Gastroesophageal sphincter (tissue), 3 donors: ENCODE measurements around the gene WDSUB1.

Experiments
- POLR2A ChIP-seq, 2 donors: fragments of 450-650 bp; IDR thresholded peaks; one replicate each; pipeline ENCODE4 v1.6.1; 2017; ENCODE audit warnings: antibody characterized with exemption in 2 of 2, mild to moderate bottlenecking in 2 of 2, moderate library complexity in 1 of 2
- TF ChIP-seq, protein P1 (sequence below), 4 experiments: fragments of 200-600 bp in 2 of 4; fragments of 450-650 bp in 2 of 4; sonication (generic) in 1 of 4; IDR thresholded peaks; one replicate each; pipeline ENCODE4 v1.5.1; 2017 to 2019; ENCODE audit warnings: antibody characterized with exemption in 4 of 4, mild to moderate bottlenecking in 2 of 4, moderate library complexity in 2 of 4

DNA sequence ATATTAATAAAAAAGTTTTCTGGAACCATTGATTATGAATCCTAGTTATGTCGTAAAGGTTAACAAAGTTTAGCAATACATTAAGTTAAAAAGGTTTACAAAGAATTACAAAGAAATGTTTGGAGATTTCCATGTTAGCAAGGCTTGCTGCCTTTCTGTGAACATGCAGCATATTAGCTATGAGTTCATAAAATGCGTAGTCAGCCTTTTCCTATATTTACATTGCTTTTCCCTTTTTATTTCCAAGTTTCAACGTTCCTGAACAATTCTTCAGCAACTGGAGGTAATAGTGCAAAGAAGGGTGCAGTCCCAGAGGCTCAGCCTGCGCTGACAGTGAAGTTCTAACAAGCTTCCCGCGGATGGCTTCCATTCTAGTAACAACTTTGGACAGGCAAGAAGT, 51.6 kb downstream of the WDSUB1 start:
- TF ChIP-seq, protein P1, sequence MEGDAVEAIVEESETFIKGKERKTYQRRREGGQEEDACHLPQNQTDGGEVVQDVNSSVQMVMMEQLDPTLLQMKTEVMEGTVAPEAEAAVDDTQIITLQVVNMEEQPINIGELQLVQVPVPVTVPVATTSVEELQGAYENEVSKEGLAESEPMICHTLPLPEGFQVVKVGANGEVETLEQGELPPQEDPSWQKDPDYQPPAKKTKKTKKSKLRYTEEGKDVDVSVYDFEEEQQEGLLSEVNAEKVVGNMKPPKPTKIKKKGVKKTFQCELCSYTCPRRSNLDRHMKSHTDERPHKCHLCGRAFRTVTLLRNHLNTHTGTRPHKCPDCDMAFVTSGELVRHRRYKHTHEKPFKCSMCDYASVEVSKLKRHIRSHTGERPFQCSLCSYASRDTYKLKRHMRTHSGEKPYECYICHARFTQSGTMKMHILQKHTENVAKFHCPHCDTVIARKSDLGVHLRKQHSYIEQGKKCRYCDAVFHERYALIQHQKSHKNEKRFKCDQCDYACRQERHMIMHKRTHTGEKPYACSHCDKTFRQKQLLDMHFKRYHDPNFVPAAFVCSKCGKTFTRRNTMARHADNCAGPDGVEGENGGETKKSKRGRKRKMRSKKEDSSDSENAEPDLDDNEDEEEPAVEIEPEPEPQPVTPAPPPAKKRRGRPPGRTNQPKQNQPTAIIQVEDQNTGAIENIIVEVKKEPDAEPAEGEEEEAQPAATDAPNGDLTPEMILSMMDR (IDR thresholded peaks at IDR 0.05) = no peak
- no peak for TF ChIP-seq POLR2A (IDR thresholded peaks at IDR 0.05)
